ENCODE measurements around the gene ATP8A2. TPM values are rescaled to one million over a fixed set of nuclear protein-coding genes. Genes with fewer than 3 reads are reported as not detected.

Gene ATP8A2
- total and polyA plus RNA-seq, 7 donors, result under 0.01 to 2.2 (median 1.2) TPM; not detected in 1

- no peak for DNase-seq
- Histone ChIP-seq H3K27ac (no peak overlapping the region), H3K36me3 (no peaks in the 10 kb centered on the region), H3K4me1 (no peaks in the 10 kb centered on the region), H3K4me3 (no peak overlapping the region), H3K9me3 (no peaks in the 10 kb centered on the region), H3K27me3 (peaks cover 0 to 2% (median 0%) of the 10 kb centered on the region in 3 donors)
- intact Hi-C loops (cut with DNase I), result no loop called here
- TF ChIP-seq EP300 (IDR thresholded peaks at IDR 0.05) (no peak), POLR2A (IDR thresholded peaks at IDR 0.05) (no peak), CTCF (IDR thresholded peaks at IDR 0.05) (no peak), POLR2AphosphoS5 (IDR thresholded peaks at IDR 0.05) (no peak)
- WGBS, 2 donors, result 85 to 92% methylated on average over 3 of the region's 3 CpGs
These were observed 662.2 kb downstream of the ATP8A2 start for GRCh38 chr13:26034018-26034417.

- no peaks in the 10 kb centered on the region for H3K36me3 ChIP-seq
- intact Hi-C loops (cut with DNase I), result no loop called here
- DNase-seq, result no peak
- TF ChIP-seq CTCF (IDR thresholded peaks at IDR 0.05), result no peak
- H3K9me3 ChIP-seq, result no peaks in the 10 kb centered on the region
- H3K27me3 ChIP-seq, result peaks cover 0 to 2% (median 0%) of the 10 kb centered on the region in 3 donors
- no peaks in the 10 kb centered on the region for H3K4me1 ChIP-seq
- no peak overlapping the region for H3K27ac ChIP-seq
- no peak overlapping the region for H3K4me3 ChIP-seq
- 65 to 72% methylated on average over 4 of the region's 4 CpGs for WGBS, 2 donors
These were observed 664.6 kb downstream of the ATP8A2 start for GRCh38 chr13:26036383-26036782.

GRCh38 chr13:26037302-26037701, 665.5 kb downstream of the ATP8A2 start:
- Histone ChIP-seq H3K27me3 (peaks cover 0 to 2% (median 0%) of the 10 kb centered on the region in 3 donors), H3K36me3 (no peaks in the 10 kb centered on the region), H3K27ac (no peak overlapping the region), H3K4me3 (no peak overlapping the region), H3K4me1 (no peaks in the 10 kb centered on the region), H3K9me3 (no peaks in the 10 kb centered on the region)
- DNase-seq, result no peak
- intact Hi-C loops (cut with DNase I), result no loop called here
- 48 to 52% methylated on average over 2 of the region's 2 CpGs for WGBS, 2 donors
- no peak for TF ChIP-seq CTCF (IDR thresholded peaks at IDR 0.05)
- TF ChIP-seq POLR2AphosphoS5 (IDR thresholded peaks at IDR 0.05), result no peak
- TF ChIP-seq EP300 (IDR thresholded peaks at IDR 0.05), result no peak
- no peak for TF ChIP-seq POLR2A (IDR thresholded peaks at IDR 0.05)

GRCh38 chr13:26038931-26039475, 667.2 kb downstream of the ATP8A2 start:
- intact Hi-C loops (cut with DNase I), result no loop called here
- WGBS, 2 donors, result 86 to 95% methylated on average over 8 of the region's 8 CpGs
- peaks cover 0 to 13% (median 2%) of the 10 kb centered on the region in 3 donors for H3K27me3 ChIP-seq
- no peaks in the 10 kb centered on the region for H3K4me1 ChIP-seq
- DNase-seq, result no peak
- TF ChIP-seq CTCF (IDR thresholded peaks at IDR 0.05) (no peak), EP300 (IDR thresholded peaks at IDR 0.05) (no peak), POLR2A (IDR thresholded peaks at IDR 0.05) (no peak), POLR2AphosphoS5 (IDR thresholded peaks at IDR 0.05) (no peak)
- no peak overlapping the region for H3K27ac ChIP-seq
- no peaks in the 10 kb centered on the region for H3K36me3 ChIP-seq
- H3K4me3 ChIP-seq, result no peak overlapping the region
- no peaks in the 10 kb centered on the region for H3K9me3 ChIP-seq

GRCh38 chr13:26041444-26041843, 669.7 kb downstream of the ATP8A2 start:
- H3K9me3 ChIP-seq, result no peaks in the 10 kb centered on the region
- 47 to 68% methylated on average over 3 of the region's 3 CpGs for WGBS, 2 donors

More at GRCh38 chr13:26041444-26041843, 669.7 kb downstream of the ATP8A2 start:
- Histone ChIP-seq H3K4me1 (no peaks in the 10 kb centered on the region), H3K27ac (no peak overlapping the region), H3K36me3 (no peaks in the 10 kb centered on the region), H3K4me3 (no peak overlapping the region), H3K27me3 (peaks cover 0 to 18% (median 2%) of the 10 kb centered on the region in 3 donors)
- intact Hi-C loops (cut with DNase I), result no loop called here
- no peak for DNase-seq
- TF ChIP-seq EP300 (IDR thresholded peaks at IDR 0.05), result no peak
- no peak for TF ChIP-seq POLR2AphosphoS5 (IDR thresholded peaks at IDR 0.05)
- no peak for TF ChIP-seq POLR2A (IDR thresholded peaks at IDR 0.05)
- no peak for TF ChIP-seq CTCF (IDR thresholded peaks at IDR 0.05)
